ENCODE measurements around the gene HNMT.

Gene HNMT

DNA sequence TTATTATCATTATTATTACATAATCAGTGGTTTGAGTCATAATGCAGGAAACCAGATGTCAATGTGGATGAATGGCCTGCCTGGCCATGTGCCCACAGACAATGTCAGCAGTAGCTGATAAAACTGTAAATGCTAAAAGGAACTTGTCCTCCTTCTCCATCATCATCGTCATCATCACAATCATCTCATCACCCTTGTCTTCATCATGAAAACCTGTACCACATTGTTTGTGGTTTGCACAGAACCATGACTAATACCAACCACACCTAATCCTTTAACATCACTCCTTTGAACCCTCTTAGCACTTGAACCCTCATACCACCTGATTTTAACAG, 96.0 kb downstream of the HNMT start:
- H3K79me2 ChIP-seq (ENCODE audit: insufficient read depth, low read length), result no peaks in the 10 kb centered on the region
- H3K9me3 ChIP-seq (ENCODE audit: insufficient read depth, low read depth, low read length), result no peaks in the 10 kb centered on the region
- no peaks in the 10 kb centered on the region for H3K27me3 ChIP-seq (ENCODE audit: insufficient read depth, low read length, poor library complexity, severe bottlenecking)
- H3K4me3 ChIP-seq (ENCODE audit: low read length, poor library complexity, severe bottlenecking), result no peak overlapping the region
- no peaks in the 10 kb centered on the region for H4K20me1 ChIP-seq (ENCODE audit: insufficient read depth, low read length, poor library complexity, severe bottlenecking)
- H3K4me1 ChIP-seq (ENCODE audit: insufficient read depth, low read length, poor library complexity, severe bottlenecking), result no peaks in the 10 kb centered on the region
- no peaks in the 10 kb centered on the region for H3F3A ChIP-seq (ENCODE audit: low read depth)
- H3K4me2 ChIP-seq (ENCODE audit: low read depth, low read length, poor library complexity, severe bottlenecking), result no peak overlapping the region
- no peak overlapping the region for H3K9ac ChIP-seq (ENCODE audit: low read depth, low read length, poor library complexity, severe bottlenecking)
- no peaks in the 10 kb centered on the region; the same call in 1 of the 2 replicates for H3K9me2 ChIP-seq (replicated peaks; ENCODE audit: low read depth, low read length)
- TF ChIP-seq EZH2phosphoT487 (IDR thresholded peaks at IDR 0.05; ENCODE audit: borderline replicate concordance), result no peak
- TF ChIP-seq, protein P1, sequence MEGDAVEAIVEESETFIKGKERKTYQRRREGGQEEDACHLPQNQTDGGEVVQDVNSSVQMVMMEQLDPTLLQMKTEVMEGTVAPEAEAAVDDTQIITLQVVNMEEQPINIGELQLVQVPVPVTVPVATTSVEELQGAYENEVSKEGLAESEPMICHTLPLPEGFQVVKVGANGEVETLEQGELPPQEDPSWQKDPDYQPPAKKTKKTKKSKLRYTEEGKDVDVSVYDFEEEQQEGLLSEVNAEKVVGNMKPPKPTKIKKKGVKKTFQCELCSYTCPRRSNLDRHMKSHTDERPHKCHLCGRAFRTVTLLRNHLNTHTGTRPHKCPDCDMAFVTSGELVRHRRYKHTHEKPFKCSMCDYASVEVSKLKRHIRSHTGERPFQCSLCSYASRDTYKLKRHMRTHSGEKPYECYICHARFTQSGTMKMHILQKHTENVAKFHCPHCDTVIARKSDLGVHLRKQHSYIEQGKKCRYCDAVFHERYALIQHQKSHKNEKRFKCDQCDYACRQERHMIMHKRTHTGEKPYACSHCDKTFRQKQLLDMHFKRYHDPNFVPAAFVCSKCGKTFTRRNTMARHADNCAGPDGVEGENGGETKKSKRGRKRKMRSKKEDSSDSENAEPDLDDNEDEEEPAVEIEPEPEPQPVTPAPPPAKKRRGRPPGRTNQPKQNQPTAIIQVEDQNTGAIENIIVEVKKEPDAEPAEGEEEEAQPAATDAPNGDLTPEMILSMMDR (conservative IDR thresholded peaks at IDR 0.05; ENCODE audit: low read length), result no peak
- no peak overlapping the region for H2AFZ ChIP-seq (ENCODE audit: low read length)
- no peaks in the 10 kb centered on the region for H3K36me3 ChIP-seq (ENCODE audit: insufficient read depth, low read length)

DNA sequence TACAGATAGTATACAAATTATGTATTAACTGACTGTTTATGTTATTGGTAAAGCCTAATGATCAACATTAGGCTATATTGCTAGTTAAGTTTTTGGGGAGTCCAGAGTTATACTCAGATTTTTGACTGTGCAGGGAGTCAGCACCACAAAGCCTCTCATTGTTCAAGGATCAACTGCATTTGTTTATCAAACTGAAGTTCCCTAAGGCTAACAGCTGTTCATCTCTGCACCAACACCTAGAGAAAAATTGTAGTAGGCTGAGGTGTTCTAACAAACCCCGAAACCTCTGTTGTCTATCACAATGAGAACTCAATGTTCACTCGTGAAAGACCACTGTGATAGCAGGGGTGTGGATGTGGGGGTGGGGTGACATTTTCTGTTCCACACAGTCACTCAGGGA, 97.7 kb downstream of the HNMT start:
- TF ChIP-seq, protein P1 (conservative IDR thresholded peaks at IDR 0.05; ENCODE audit: low read length), result no peak
- no peak for TF ChIP-seq EZH2phosphoT487 (IDR thresholded peaks at IDR 0.05; ENCODE audit: borderline replicate concordance)
- no peaks in the 10 kb centered on the region for H4K20me1 ChIP-seq (ENCODE audit: insufficient read depth, low read length, poor library complexity, severe bottlenecking)
- no peaks in the 10 kb centered on the region for H3K4me1 ChIP-seq (ENCODE audit: insufficient read depth, low read length, poor library complexity, severe bottlenecking)
- H3K79me2 ChIP-seq (ENCODE audit: insufficient read depth, low read length), result no peaks in the 10 kb centered on the region
- no peaks in the 10 kb centered on the region for H3F3A ChIP-seq (ENCODE audit: low read depth)
- no peaks in the 10 kb centered on the region for H3K36me3 ChIP-seq (ENCODE audit: insufficient read depth, low read length)
- no peak overlapping the region for H3K4me2 ChIP-seq (ENCODE audit: low read depth, low read length, poor library complexity, severe bottlenecking)
- H3K27me3 ChIP-seq (ENCODE audit: insufficient read depth, low read length, poor library complexity, severe bottlenecking), result no peaks in the 10 kb centered on the region
- H3K9me2 ChIP-seq (replicated peaks; ENCODE audit: low read depth, low read length), result no peaks in the 10 kb centered on the region; the same call in 1 of the 2 replicates
- H3K9ac ChIP-seq (ENCODE audit: low read depth, low read length, poor library complexity, severe bottlenecking), result no peak overlapping the region
- H3K9me3 ChIP-seq (ENCODE audit: insufficient read depth, low read depth, low read length), result no peaks in the 10 kb centered on the region
- no peak overlapping the region for H3K4me3 ChIP-seq (ENCODE audit: low read length, poor library complexity, severe bottlenecking)
- H2AFZ ChIP-seq (ENCODE audit: low read length), result no peak overlapping the region

DNA sequence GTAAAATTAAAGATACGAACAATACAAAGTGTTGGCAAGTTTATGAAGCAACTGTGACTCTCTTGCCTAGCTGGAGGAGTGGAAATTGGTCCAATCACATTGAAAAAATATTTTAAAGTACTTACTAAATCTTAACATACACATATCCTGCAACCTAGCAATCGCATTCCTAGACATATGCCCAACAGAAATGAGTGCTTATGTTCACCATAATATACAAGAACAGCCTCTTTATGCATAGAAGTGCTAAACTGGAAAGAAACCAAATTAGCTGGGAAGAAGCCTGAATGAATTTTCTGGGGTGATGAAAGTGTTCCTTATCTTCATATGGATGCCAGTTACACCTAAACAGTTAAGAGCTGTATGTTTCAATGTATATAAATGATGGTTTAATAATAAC, 98.9 kb downstream of the HNMT start:
- H3F3A ChIP-seq (ENCODE audit: low read depth), result no peaks in the 10 kb centered on the region
- no peak overlapping the region for H3K4me2 ChIP-seq (ENCODE audit: low read depth, low read length, poor library complexity, severe bottlenecking)
- H3K9me3 ChIP-seq (ENCODE audit: insufficient read depth, low read depth, low read length), result no peaks in the 10 kb centered on the region
- H3K27me3 ChIP-seq (ENCODE audit: insufficient read depth, low read length, poor library complexity, severe bottlenecking), result no peaks in the 10 kb centered on the region
- no peak overlapping the region for H3K4me3 ChIP-seq (ENCODE audit: low read length, poor library complexity, severe bottlenecking)
- H4K20me1 ChIP-seq (ENCODE audit: insufficient read depth, low read length, poor library complexity, severe bottlenecking), result no peaks in the 10 kb centered on the region
- H3K36me3 ChIP-seq (ENCODE audit: insufficient read depth, low read length), result no peaks in the 10 kb centered on the region
- no peaks in the 10 kb centered on the region; the same call in 1 of the 2 replicates for H3K9me2 ChIP-seq (replicated peaks; ENCODE audit: low read depth, low read length)
- H3K9ac ChIP-seq (ENCODE audit: low read depth, low read length, poor library complexity, severe bottlenecking), result no peak overlapping the region
- H3K4me1 ChIP-seq (ENCODE audit: insufficient read depth, low read length, poor library complexity, severe bottlenecking), result no peaks in the 10 kb centered on the region
- no peak overlapping the region for H2AFZ ChIP-seq (ENCODE audit: low read length)
- H3K79me2 ChIP-seq (ENCODE audit: insufficient read depth, low read length), result no peaks in the 10 kb centered on the region
- TF ChIP-seq, protein P1 (conservative IDR thresholded peaks at IDR 0.05; ENCODE audit: low read length), result no peak
- TF ChIP-seq EZH2phosphoT487 (IDR thresholded peaks at IDR 0.05; ENCODE audit: borderline replicate concordance), result no peak

Measured in Loucy (cell line).